GM12878 (cell line): ENCODE measurements around the gene APEX1. TPM values are rescaled to one million over a fixed set of nuclear protein-coding genes. Genes with fewer than 3 reads are reported as not detected.

ENCODE experiments used
- CEBPZ ChIP-seq: fragments of 150-350 bp; IDR thresholded peaks from 2 replicates; pipeline ENCODE4 v1.6.1; 2016; ENCODE audit warnings: low read depth, low read length
- CREM ChIP-seq: IDR thresholded peaks from 2 replicates; pipeline ENCODE4 v1.6.1; 2014; ENCODE audit warnings: antibody characterized with exemption, low read depth
- GATAD2B ChIP-seq: fragments of 450-650 bp; conservative IDR thresholded peaks from 2 replicates; pipeline ENCODE4 v1.6.1; 2017; ENCODE audit warnings: low read depth, mild to moderate bottlenecking, moderate library complexity
- NBN ChIP-seq: fragments of 450-650 bp; IDR thresholded peaks from 2 replicates; pipeline ENCODE4 v1.6.1; 2016
- RB1 ChIP-seq: fragments of 450-650 bp; formaldehyde crosslinking; IDR thresholded peaks from 2 replicates; pipeline ENCODE4 v1.6.1; 2017; ENCODE audit warnings: mild to moderate bottlenecking, borderline replicate concordance
- SPI1 ChIP-seq: IDR thresholded peaks from 2 replicates; pipeline ENCODE4 v1.6.1; 2011; ENCODE audit warnings: low read depth, mild to moderate bottlenecking, low read length, moderate library complexity, borderline replicate concordance; ENCODE audit not compliant: insufficient read depth
- STAT3 ChIP-seq: IDR thresholded peaks from 2 replicates; pipeline ENCODE4 v1.6.1; 2011; ENCODE audit warnings: low read depth, low read length, improper control_type of control experiment
- ZBTB40 ChIP-seq: fragments of 450-650 bp; IDR thresholded peaks from 2 replicates; pipeline ENCODE4 v1.6.1; 2016; ENCODE audit warnings: mild to moderate bottlenecking, moderate library complexity, borderline replicate concordance
- polyA plus RNA-seq, 11 experiments: library from polyadenylated mRNA; depleted of rRNA in 4 of 11; unstranded in 6 of 11; stranded (reverse) in 5 of 11; fragments of >200 nt; fragmentation: Nextera tagmentation in 4 of 11; fragmentation: Illumina TruSeq in 1 of 11; extraction: Ambion mirVana in 4 of 11; extraction: Trizol in 1 of 11; gene quantifications; 1 replicate in 1 of 11; 2 replicates in 10 of 11; pipeline versions ENCODE4 v1.2.1 to v1.2.3, GENCODE V29; 2011 to 2016; ENCODE audit warnings: inconsistent platforms in 2 of 11, missing spikeins in 2 of 11, low read depth in 1 of 11
- total RNA-seq, 4 experiments: library from RNA; depleted of rRNA in 3 of 4; stranded (reverse); fragments of >200 nt in 3 of 4; fragmentation: Illumina TruSeq in 1 of 4; extraction: Trizol in 1 of 4; gene quantifications; 2 replicates each; pipeline versions ENCODE4 v1.2.1 to v1.2.3, GENCODE V29; 2013 to 2021

Gene APEX1
- total and polyA plus RNA-seq, 10 of the 15 experiments (the other 5 are each of a cell fraction or from before 2014, with no cell fraction given), result 115 to 407 (median 300) TPM

GRCh38 chr14:20461225-20462141 lies 6.5 kb downstream of the APEX1 start, which contains the start of gene PIP4P1 (continued):
- TF ChIP-seq ZBTB40 (peak; percentile 22; the same call in 1 of the 2 replicates), RB1 (peak; percentile 71; the same call in 1 of the 2 replicates), GATAD2B (peak; percentile 67), STAT3 (no peak), CREM (peak; percentile 89), SPI1 (no peak), NBN (0 out of 2 replicates have a peak, but pooled peaks have one; percentile 61), CEBPZ (no peak)
- TF ChIP-seq, all 136 proteins: peak for 70
